HG03439 (cell line): ENCODE measurements around the gene CRACR2B.

Experiments used
- ATAC-seq: cut with Tn5 transposase; IDR thresholded peaks from one replicate; pipeline ENCODE4 v1.9.1; 2021; ENCODE audit warnings: mild to moderate bottlenecking, moderate library complexity; ENCODE audit not compliant: unreplicated experiment

CRACR2B gene

GRCh38 chr11:810040-810567, 17.6 kb upstream of the CRACR2B start:
- ATAC-seq: no peak

DNA sequence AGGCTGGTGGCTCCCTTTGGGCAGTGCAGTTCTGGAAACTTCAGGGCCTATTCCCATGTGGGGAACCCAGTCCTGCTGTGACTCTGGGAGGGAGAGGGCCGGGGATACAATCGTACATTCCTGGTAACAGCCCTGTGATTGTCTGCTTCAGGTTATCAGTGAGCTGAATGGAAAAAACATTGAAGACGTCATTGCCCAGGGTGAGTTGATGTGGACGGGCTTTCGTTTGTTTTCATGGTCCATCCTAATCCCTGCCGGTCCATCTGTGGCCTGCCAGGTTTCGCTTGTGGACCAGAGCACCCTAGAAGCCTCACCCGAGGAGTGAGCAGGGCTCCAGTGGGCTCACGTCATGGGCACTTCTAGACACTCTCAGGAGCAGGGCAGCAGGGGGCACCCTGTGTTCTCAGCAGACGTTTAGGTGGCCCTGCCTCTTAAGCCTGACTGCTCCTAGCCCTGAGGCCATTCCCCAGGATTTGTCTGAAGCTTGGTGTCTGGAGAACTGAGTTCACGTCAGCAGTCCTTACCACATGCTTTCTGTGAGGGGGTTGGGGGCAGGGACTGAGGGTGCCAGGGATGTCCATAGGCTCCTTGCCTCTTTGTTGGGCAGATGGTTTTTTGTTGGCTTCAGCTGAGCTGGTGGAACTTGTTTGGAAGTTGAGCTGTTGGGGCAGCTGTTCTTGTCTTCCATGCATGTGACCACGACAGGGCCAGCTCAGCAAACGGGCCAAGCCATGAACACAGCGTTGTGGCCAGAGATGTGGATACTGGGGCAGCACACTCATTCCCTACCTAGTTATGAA, 16.1 kb upstream of the CRACR2B start:
- ATAC-seq: no peak

DNA sequence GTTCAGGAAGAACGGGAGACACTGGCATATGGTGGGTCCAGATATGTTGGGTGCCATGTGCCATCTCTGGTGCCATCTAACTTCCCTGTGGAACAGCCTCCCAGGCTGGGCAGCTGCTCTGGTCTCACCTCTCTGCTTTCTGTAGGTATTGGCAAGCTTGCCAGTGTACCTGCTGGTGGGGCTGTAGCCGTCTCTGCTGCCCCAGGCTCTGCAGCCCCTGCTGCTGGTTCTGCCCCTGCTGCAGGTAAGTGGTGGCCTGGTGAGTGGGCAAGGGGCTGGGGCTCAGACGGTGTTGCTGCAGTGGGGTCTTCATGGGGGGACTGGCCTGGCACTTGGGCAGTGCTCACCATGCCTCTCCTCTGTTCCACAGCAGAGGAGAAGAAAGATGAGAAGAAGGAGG, 15.3 kb upstream of the CRACR2B start:
- ATAC-seq: no peak

DNA sequence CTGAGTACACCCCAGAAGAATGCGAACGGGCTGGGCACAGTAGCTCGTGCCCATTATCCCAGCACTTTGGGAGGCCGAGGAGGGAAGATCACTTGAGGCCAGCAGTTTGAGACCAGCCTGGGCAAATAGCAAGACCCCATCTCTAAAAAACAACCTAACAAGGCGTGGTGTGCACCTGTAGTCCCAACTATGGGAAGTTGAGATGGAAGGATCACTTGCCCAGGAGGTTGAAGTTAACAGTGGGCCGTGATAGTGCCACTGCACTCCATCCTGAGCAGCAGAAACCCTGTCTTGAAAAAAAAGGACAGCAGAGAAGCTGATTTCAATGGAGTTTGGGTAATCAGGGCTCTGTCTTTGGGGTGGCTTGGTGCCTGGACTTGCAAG, 14.7 kb upstream of the CRACR2B start:
- no peak for ATAC-seq

DNA sequence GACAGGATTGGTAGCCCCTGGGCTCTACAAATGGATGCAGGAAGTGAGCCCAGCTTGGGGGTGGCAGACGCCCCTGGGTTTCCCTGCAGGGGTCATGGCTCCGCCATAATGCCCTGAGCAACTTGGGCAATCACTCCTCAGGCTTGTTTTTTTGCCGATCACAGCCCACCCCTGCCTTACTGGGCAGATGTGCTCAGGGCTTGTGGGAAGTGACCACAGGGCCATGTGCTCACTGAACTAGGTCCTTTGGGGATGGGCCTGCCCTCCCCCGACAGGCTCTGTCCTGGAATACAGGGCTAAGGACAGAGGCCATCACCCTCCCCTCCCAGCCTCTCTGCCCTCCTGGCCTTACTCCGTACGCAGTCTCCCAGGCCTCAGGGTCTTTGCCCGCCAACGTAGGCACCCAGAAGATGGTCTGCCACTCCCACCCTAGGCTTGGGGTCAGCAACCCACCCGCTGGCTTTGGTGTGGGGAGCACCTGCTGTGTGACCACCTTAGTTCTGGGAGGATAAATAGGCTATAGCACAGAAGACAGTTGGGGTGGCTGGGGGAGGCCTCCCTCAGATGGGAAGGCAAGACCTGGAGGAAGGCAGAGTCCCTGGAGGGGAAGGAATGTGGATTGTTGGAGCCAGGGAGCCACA, 14.1 kb upstream of the CRACR2B start:
- ATAC-seq: no peak

- no peak for ATAC-seq
Measured at GRCh38 chr11:815675-816432, 11.9 kb upstream of the CRACR2B start.

GRCh38 chr11:816433-816779, 11.3 kb upstream of the CRACR2B start:
- ATAC-seq: no peak

- ATAC-seq: no peak
Measured at GRCh38 chr11:818396-819128, 9.2 kb upstream of the CRACR2B start, which contains the start of gene PNPLA2. Gene PNPLA2, plus strand, starts transcription at chr11:818914. Its CDS starts 805 bp downstream, at chr11:819719.

DNA sequence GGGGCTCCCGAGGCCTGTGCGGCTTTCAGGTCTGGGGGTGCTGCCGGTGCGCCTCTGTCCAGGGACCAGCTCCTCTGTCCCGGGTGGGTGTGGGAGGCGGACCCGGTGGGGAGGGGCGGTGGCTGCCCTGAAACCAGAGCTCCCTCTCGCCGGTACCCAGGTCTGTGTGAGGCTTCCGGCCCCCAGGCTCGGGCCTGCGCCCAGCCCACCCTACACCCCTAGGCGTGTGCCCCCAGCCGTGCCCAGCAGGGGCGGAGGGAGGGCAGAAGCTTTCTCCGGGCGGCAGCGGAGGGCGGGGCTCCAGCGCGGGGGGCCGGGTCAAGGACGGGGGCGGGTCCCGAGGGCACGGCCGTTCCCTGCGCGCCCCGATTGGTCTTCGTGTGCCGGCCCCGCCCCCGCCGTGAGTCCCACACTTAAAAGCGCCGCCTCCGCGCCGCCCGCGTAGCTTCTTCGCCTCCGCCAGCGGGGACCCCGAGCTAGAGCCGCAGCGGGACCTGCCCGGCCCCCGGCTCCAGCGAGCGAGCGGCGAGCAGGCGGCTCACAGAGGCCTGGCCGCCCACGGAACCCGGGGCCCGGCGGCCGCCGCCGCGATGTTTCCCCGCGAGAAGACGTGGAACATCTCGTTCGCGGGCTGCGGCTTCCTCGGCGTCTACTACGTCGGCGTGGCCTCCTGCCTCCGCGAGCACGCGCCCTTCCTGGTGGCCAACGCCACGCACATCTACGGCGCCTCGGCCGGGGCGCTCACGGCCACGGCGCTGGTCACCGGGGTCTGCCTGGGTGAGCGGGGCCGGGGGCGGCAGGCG, 8.4 kb upstream of the CRACR2B start:
- peak; percentile 58 for ATAC-seq

- ATAC-seq: peak; percentile 63
Measured at GRCh38 chr11:819943-820649, 7.6 kb upstream of the CRACR2B start.

DNA sequence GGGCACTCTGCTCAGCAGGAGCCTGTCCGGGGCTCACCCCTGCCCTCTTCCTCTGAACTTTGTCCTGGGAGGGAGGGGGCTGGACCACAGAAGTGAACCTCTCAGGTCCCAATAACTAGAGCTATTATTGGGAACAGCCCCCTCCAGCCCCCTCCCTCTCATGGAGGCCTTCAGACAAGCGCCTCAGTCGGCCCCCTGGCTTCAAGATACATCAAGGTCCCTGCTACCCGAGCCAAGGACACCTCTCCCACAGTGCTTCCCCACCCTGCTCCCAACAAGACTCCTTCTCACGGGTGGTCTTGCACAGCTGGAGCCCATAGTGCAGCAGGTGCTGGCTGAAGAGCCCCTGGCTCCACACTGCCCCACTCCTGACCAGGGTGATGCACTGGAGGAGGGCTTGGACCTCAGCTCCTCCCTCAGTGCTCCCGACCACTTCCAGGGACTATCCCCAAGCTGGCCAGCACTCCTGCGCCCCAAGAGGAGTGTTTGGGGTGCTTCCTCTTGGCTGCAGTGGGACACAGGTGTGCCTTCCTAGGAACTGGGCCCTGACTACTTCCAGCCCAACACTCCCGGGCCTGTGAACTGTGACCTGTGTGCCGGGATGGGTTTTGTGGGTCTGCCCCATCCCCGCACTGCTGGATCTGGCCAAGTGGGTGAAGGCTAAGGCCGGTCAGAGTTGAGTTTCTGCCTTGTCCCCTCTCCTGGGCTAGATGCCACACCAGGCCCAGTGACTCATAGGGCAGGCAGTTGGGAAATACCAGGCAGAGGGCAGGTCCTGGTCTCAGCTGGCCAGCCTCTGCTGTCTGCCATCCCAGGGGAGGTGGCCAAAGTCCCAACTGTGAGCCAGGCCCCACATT, 6.8 kb upstream of the CRACR2B start:
- no peak for ATAC-seq

DNA sequence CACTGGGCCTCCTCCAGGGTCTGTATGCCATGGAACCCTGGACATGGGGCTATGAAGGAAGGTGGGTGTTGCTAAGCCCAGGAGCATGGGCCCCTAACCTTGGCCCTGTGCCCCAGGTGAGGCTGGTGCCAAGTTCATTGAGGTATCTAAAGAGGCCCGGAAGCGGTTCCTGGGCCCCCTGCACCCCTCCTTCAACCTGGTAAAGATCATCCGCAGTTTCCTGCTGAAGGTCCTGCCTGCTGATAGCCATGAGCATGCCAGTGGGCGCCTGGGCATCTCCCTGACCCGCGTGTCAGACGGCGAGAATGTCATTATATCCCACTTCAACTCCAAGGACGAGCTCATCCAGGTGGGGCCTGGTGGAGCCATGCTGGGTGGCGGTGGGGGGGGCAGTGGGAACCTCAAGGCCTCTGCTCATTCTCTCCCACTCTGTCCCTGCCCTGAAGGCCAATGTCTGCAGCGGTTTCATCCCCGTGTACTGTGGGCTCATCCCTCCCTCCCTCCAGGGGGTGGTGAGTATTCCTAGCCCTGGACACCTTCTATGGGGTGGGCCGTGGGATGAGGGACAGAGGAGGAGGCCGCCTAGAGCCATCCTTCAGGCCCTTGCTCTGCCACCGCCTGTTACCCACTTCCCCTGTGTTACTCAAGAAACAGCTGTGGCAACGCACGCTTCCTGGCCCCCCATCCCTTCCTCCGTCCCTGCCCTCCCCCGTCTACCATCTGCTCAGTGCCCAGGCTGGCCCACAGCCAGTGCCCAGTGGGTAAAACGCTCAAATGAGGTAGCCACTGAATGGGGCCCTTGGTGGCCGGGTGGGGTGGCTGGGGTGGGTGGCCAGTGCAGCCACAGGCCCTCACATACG, 6.0 kb upstream of the CRACR2B start:
- ATAC-seq: no peak

- no peak for ATAC-seq
Measured at GRCh38 chr11:823441-824291, 4.1 kb upstream of the CRACR2B start.

DNA sequence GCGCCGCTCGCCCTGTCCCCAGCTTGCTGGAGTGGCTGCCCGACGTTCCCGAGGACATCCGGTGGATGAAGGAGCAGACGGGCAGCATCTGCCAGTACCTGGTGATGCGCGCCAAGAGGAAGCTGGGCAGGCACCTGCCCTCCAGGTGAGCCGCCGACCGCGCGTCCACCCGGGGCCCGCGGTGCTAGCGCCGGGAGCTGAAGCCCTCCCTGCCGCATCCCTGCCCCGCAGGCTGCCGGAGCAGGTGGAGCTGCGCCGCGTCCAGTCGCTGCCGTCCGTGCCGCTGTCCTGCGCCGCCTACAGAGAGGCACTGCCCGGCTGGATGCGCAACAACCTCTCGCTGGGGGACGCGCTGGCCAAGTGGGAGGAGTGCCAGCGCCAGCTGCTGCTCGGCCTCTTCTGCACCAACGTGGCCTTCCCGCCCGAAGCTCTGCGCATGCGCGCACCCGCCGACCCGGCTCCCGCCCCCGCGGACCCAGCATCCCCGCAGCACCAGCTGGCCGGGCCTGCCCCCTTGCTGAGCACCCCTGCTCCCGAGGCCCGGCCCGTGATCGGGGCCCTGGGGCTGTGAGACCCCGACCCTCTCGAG, 3.3 kb upstream of the CRACR2B start:
- no peak for ATAC-seq

GRCh38 chr11:824942-825341, 2.8 kb upstream of the CRACR2B start:
- ATAC-seq: no peak
